ENCODE data around the gene MACROD2.

Gene MACROD2

DNA sequence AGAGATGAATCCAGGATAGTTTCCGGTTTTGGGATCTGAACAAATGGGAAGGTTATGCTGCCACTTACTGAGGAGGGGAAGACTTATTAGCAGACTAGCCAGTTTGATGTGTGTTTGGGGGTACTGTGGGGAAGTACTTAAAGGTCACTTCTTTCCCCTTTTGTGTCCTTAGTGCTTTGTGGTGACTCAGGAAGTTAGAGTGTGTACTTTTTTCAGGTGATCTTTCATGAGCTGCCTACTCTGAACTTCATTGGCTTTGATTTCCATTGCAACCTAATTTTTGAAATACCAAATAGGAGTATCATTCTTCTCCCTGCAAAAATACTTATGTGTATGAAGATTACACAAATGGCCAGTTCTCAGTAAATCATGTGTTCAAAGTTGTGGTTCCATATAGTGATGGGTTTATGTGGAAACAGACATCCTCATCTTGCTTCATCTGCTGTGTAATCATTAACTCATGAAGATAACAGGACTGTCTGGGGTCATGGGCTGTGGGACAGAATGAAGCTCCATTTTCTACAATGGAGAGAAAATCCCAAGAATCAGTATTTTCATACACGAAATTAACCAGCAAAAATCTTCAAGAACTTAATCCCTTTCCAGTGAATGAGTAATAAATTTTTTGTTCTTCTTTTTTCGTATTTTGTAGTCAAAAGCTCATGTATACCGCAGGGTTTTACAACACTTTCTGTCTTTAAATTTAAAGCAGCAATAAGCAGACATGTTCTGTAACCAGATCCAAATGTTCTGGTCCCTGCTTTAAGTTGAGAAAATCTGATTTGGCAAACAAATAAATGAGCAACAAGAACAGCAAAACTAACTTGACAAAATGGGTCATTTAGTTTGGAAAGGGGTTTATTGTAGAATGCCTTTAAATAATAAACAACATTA, 614.3 kb downstream of the MACROD2 start:
- DNase-seq = no peak

GRCh38 chr20:14611479-14611878, 616.2 kb downstream of the MACROD2 start:
- no peak for DNase-seq

DNA sequence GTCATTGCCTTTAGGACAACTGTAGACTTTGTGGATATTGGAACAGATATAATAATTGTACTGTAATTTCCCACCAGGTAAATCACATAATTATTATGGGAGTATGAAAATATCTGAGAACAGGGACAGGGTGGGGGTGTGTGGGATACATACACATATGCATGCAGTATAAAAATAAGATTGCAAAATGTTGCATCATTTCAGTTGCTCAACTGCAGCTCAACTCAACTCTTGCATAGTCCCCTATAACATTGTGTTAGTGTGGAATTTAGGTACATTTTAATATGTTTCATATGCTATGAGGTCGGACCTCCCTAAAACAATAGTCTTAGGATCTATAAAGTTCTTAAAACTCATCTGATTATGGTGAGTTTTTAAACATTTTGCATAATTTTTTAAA, 617.1 kb downstream of the MACROD2 start:
- DNase-seq = no peak

- no peak for DNase-seq
Observed at GRCh38 chr20:14616003-14616402, 620.7 kb downstream of the MACROD2 start.

DNA sequence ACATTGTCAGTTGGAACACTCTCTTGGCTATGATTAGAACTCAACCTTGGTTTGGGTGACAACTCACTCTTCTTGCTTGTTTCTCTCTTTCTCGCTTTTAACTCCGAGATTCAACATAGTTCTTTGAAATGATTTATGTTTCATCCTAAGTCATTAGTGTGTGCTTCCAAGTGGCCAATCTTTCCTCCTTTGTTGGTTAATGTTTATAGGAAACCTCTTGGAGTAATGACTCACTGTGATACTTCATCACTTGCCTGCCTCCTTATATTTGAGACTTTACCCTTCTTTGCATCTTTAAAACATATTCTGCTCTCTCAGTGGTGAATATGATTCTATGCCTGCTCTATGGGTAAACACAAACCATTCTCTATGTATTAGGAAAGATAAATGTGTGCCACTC, 621.8 kb downstream of the MACROD2 start:
- no peak for DNase-seq

DNA sequence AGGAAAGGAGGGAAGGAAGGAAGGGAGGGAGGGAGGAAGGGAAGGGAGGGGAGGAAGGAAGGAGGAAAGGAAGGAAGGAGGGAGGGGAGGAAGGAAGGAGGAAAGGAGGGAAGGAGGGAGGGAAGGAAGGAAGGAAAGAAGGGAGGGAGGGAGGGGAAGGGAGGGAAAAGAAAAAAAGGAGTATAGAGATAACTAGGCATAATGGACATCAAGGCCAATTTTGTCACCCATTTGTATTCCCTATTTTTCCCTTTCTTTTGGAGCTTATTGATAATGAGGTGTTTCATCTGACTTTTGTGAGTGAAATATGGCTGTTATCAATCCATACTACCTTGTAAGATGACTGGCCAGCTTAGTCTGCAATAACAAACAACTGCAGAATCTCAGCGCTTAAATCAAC, 624.1 kb downstream of the MACROD2 start:
- no peak for DNase-seq

- DNase-seq = no peak
Observed at GRCh38 chr20:14622796-14623195, 627.5 kb downstream of the MACROD2 start.

DNA sequence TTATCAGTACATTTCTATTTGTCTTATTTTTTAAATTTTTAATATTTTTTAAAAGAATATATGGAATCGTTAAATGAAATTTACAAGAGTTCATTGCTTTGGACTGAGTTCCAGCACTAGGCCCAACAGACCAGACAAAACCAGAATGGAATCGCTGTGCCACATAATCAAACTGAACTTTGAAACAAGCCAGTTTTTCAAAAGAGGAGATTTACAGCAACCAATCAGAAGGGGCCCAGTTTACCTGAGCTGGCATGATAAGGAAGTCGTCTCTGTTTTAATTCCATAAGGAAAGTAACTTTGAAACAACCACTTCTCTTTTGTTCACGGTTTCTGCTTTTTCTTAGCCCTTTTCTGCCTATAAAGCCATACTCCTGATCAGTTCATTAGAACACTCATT, 635.7 kb downstream of the MACROD2 start:
- no peak for DNase-seq

GRCh38 chr20:14632906-14633305, 637.6 kb downstream of the MACROD2 start:
- DNase-seq = no peak

DNA sequence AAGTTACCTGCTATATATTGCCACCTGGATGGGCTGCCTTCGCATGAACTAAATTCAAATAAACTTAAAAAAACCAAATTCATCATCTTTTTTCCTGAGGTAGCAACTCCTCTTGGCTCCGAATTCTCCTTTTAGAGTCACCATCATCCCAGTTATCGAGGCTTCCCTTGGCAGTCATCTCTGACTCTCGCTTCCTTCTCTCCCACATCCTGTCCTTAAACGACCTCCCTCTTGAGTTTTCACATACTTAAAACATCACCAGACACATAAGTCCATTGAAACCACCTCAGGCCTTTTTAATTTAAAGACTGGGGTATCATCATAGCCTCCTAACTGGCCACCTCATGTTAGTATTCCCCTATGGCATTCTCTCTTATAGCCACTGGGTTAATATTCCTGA, 638.2 kb downstream of the MACROD2 start:
- no peak for DNase-seq

- DNase-seq = no peak
Observed at GRCh38 chr20:14634665-14635064, 639.3 kb downstream of the MACROD2 start.

GRCh38 chr20:14637441-14637840, 642.1 kb downstream of the MACROD2 start:
- no peak for DNase-seq

GRCh38 chr20:14643146-14643545, 647.8 kb downstream of the MACROD2 start:
- no peak for DNase-seq

GRCh38 chr20:14643556-14643955, 648.2 kb downstream of the MACROD2 start:
- no peak for DNase-seq

GRCh38 chr20:14644306-14645097, 649.2 kb downstream of the MACROD2 start:
- DNase-seq = no peak

DNA sequence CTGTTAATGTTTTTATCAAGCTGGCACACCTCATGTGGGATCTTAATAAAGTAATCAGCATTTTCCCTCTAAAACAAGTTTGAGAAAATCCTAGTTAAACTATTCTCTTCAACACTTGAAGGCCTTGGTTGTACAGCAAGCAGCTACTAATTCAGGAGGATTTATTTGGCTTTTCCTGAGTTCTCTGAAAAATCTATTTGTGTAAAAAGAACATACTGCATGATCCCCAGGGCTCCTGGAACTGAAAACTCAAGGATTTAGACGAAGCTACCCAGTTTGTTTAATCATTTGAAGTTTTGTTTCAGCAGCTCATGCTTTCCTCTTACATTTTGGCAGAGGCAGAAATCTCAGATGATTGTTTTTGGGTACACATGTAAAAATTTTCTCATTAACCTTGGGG, 651.7 kb downstream of the MACROD2 start:
- DNase-seq = no peak

GRCh38 chr20:14649662-14650061, 654.3 kb downstream of the MACROD2 start:
- no peak for DNase-seq

- DNase-seq = no peak
Observed at GRCh38 chr20:14657266-14658005, 662.1 kb downstream of the MACROD2 start.

- no peak for DNase-seq
Observed at GRCh38 chr20:14664101-14664500, 668.8 kb downstream of the MACROD2 start.

DNA sequence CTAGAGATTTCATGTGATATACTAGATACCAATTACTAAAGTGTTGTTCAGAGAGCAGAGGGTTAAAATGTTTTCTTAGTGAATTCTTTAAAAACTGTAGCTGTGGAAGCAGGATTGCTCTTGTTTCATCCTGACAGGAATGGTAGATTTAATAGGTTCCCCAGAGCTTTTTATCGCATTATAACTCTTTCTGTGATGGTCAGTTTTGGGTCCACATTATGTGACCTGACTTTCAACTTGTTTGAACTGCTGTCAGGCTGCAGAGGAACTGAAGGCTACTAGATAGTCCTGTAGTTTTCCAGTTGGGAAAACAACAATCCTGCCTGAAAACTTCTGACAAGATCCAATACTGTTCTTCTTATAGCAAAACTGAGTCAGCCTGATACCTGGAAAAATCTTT, 671.4 kb downstream of the MACROD2 start:
- no peak for DNase-seq

- DNase-seq = no peak
Observed at GRCh38 chr20:14667226-14667625, 671.9 kb downstream of the MACROD2 start.

DNA sequence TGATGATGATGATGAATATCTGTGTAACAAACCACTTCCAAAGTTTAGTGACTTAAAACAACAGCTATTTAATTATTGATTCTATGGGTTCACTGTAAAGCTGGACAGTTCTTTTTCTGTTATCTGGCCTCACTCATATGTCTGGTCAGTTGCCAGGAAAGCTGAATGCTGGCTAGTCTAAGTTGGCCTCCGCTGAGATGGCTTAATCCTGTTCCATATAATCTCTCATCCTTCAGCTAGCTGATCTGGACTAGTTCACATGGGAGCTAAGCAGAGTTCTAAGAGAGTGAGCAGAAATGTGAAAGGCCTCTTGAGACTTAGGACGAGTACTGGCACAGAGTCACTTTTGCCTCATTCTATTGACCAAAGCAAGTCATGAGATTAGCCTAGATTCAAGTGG, 676.8 kb downstream of the MACROD2 start:
- no peak for DNase-seq

GRCh38 chr20:14673164-14673563, 677.8 kb downstream of the MACROD2 start:
- no peak for DNase-seq
